Activated naive CD4-positive, alpha-beta T cell treated with anti-CD3 and anti-CD28 coated beads, Interleukin-2, amount 10 ng/mL, durations not matched to agents 7 days and 5 days (primary cell): Measurements from ENCODE around the gene NOX4.

Experiments used
- CTCF ChIA-PET: fragments of 350-600 bp; sonication (Branson Sonifier 250); formaldehyde crosslinking; loops from one replicate; lab custom pipeline; 2021; ENCODE audit warnings: antibody characterized with exemption; lab: Charles Lee
- DNase-seq: peaks from one replicate; pipeline ENCODE4 v3.0.0-alpha.2; 2020
- H3K27ac Mint-ChIP-seq: one replicate; pipeline ENCODE4 v1.8.0; 2021; ENCODE audit warnings: mild to moderate bottlenecking, moderate library complexity, mixed read lengths
- H3K27me3 Mint-ChIP-seq: one replicate; pipeline ENCODE4 v1.8.0; 2021; ENCODE audit warnings: mild to moderate bottlenecking, mixed read lengths
- H3K36me3 Mint-ChIP-seq: one replicate; pipeline ENCODE4 v1.8.0; 2021; ENCODE audit warnings: mixed read lengths
- H3K4me1 Mint-ChIP-seq: one replicate; pipeline ENCODE4 v1.8.0; 2021; ENCODE audit warnings: mixed read lengths
- H3K4me3 Mint-ChIP-seq: one replicate; pipeline ENCODE4 v1.8.0; 2021; ENCODE audit warnings: mild to moderate bottlenecking, moderate library complexity, mixed read lengths
- H3K9me3 Mint-ChIP-seq: one replicate; pipeline ENCODE4 v1.8.0; 2021; ENCODE audit warnings: mixed read lengths

NOX4 gene

DNA sequence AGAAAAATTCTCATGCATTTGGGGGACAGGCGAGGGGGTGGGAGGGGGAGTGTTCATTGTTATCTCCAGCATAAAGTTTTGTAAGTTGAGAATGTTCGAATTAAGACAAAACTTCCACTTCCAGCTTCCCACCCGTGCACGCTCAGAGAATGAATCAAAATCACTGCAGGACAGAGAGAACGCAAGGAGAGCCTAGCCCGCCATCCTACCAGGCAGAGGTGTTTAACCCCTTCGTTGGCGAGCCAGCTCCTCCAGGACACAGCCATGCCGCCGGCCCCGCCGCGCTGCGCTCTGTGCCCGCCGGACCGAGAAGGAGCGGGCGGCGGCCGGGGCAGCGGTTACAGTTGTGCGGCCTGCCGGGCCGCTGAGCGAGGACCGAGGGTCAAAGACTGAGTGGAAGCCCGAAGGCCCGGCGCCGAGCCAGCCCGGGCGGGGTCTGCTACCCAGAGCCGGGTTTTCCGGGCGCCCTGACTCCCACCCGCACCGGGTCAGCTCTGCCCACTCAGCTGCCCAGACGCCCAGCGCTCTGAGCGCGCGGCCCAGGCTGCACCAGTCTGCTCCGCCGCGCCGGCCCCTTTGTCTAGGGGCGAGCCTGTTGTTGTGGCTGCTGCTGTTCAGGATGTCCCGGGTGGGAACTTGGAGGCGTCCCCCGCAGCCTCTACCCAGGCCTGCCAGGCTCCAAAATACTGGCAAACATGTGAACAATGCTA lies at the start of gene NOX4:
Gene NOX4, minus strand, starts transcription at position 395 of the 710 bp plus-strand sequence. Its CDS starts 129 bp downstream, at position 266.
- DNase-seq: no peak
- no peak within 1 kb of the TSS for H3K4me3 Mint-ChIP-seq
- H3K4me1 Mint-ChIP-seq: no peaks in the 10 kb centered on the region
- H3K27me3 Mint-ChIP-seq: peaks cover 29% of the 10 kb centered on the region
- no peaks in the 10 kb centered on the region for H3K36me3 Mint-ChIP-seq
- no peak within 1 kb of the TSS for H3K27ac Mint-ChIP-seq
- CTCF ChIA-PET: no interaction called here
- H3K9me3 Mint-ChIP-seq: no peaks in the 10 kb centered on the region

DNA sequence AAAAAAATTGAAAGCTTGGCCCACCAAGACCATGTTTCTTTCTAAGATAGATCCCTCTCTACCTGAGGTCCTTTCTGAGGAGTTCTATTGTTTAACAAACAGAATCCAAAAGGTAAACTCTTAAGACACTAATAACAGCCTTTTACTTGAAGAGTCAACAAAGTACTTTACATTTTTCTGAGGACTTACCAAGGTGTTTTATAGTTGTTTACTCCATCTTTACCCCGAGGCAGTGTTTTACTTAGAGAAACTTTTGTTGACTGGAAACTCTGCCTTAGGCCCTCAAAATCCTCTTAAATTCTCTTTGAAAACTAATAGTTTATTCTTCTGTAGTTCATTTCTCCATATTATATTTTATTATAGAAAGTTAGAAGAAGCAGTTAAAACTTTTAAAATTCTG lies 49.7 kb upstream of the NOX4 start:
- Mint-ChIP-seq H3K27me3 (no peaks in the 10 kb centered on the region), H3K27ac (no peak overlapping the region), H3K36me3 (no peaks in the 10 kb centered on the region), H3K9me3 (no peaks in the 10 kb centered on the region), H3K4me3 (no peak overlapping the region), H3K4me1 (no peaks in the 10 kb centered on the region)
- CTCF ChIA-PET: no interaction called here
- DNase-seq: no peak

DNA sequence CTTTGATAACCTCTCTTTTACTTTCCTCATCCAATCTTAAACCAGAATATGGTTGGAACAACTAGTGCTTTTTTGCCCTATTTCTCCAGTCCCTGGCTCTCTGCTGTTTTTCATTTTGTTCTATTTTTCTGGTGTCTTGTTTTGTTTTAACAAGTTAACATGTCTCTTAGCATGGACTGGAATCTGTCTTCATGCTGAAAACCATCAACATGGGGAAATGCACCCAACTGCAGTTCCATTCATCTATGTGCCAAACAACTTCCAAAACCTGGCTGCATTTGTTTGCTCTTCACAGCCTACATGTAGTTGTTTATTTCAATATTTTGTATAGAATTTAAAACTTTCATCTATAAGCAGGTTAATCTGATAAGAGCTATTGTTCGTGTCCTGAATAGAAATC lies 46.8 kb upstream of the NOX4 start:
- CTCF ChIA-PET: no interaction called here
- H3K9me3 Mint-ChIP-seq: no peaks in the 10 kb centered on the region
- no peaks in the 10 kb centered on the region for H3K36me3 Mint-ChIP-seq
- no peaks in the 10 kb centered on the region for H3K27me3 Mint-ChIP-seq
- H3K4me3 Mint-ChIP-seq: no peak overlapping the region
- no peak for DNase-seq
- no peaks in the 10 kb centered on the region for H3K4me1 Mint-ChIP-seq
- H3K27ac Mint-ChIP-seq: no peak overlapping the region

DNA sequence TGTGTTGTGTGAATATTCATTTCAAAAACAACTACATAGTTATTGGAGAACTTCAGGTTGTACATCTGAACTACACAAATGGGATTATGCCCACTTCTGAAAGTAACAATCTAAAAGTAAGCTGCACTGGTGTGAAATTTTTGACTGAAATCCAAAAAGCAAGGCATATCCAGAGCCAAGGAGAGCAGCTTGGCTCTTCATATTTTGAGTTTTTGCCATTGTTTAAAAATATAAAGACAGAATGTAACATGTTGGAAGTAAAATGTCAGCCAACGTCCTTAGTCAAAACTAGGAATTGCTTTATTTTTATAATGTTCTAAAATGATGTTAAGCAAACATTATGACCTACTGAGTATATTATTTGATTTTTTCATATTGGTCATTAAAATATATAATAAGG lies 45.8 kb upstream of the NOX4 start:
- H3K9me3 Mint-ChIP-seq: no peaks in the 10 kb centered on the region
- no peak overlapping the region for H3K27ac Mint-ChIP-seq
- H3K36me3 Mint-ChIP-seq: no peaks in the 10 kb centered on the region
- DNase-seq: no peak
- no peaks in the 10 kb centered on the region for H3K27me3 Mint-ChIP-seq
- H3K4me1 Mint-ChIP-seq: no peaks in the 10 kb centered on the region
- no peak overlapping the region for H3K4me3 Mint-ChIP-seq
- CTCF ChIA-PET: no interaction called here

DNA sequence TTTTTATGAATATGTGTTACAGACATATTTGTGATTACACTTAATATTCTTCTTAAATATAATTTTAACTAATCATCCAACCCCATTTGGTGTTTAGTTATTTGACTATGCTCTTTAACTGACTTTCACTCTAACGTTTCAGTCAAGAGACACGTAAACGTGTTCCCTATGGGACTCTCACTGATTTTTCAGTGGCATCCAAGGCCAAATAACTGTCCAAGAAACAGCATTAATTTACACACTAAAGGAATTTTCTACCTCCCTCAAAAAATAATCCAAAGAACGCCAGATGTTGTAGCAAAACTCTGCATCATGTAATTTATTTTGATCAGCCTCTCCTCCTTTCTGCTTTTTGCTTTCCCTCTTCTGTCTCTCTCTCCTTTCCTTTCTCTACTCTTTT lies 44.0 kb upstream of the NOX4 start:
- H3K36me3 Mint-ChIP-seq: no peaks in the 10 kb centered on the region
- no peak for DNase-seq
- no peaks in the 10 kb centered on the region for H3K27me3 Mint-ChIP-seq
- H3K27ac Mint-ChIP-seq: no peak overlapping the region
- no peaks in the 10 kb centered on the region for H3K9me3 Mint-ChIP-seq
- CTCF ChIA-PET: no interaction called here
- no peaks in the 10 kb centered on the region for H3K4me1 Mint-ChIP-seq
- H3K4me3 Mint-ChIP-seq: no peak overlapping the region

DNA sequence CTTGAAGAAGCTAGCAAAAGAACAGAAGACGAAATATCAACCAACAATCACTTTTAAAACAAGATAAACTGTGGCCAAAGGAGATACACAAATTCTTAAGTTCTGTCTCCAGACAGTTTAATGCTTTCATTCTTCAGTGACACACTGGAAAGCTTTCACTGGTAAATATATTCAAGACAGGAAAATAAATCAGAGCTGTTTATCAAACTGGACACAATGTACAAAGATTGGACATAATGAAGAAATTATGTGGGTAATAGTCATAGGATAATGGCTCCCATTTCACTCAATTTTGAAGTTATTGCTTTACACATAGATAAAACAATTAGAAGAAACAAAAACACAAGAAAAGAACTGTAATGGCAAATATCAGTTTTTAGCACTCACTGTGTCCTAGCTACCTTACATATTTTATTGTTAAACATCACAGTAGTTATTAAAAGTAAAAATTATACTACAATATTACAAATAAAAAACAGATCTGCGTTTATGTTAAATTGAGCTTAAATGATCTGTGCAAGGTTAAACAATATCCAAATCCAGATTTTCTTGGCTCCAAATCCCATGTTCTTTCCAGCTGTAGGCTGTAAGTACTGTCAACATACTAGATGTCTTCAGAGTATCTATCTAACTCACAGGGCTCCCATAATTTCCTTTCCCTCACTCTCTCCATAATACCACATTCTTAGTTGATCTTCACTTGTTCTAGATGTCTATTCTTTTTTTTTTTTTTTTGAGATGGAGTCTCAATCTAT lies 38.6 kb upstream of the NOX4 start:
- CTCF ChIA-PET: interaction anchor here (0.6 kb wide), 1 partner anchor 764 kb away, joined by 3 read pairs; no protein-coding TSS in a partner anchor
- DNase-seq: no peak
- no peak overlapping the region for H3K27ac Mint-ChIP-seq
- H3K36me3 Mint-ChIP-seq: no peaks in the 10 kb centered on the region
- H3K4me3 Mint-ChIP-seq: no peak overlapping the region
- H3K4me1 Mint-ChIP-seq: no peaks in the 10 kb centered on the region
- H3K9me3 Mint-ChIP-seq: no peaks in the 10 kb centered on the region
- no peaks in the 10 kb centered on the region for H3K27me3 Mint-ChIP-seq

DNA sequence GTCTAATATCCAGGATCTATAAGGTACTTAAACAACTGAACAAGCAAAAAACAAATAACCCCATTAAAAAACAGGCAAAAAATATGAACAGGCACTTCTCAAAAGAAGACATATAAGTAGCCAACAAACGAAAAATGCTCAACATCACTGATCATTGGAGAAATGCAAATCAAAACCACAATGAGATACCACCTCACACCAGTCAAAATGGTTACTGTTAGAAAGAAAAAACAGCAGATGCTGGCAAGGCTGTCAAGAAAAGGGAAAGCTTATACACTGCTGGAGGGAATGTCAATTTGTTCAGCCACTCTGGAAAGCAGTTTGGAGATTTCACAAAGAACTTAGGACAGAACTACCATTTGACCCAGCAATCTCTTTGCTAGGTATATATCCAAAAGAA lies 30.6 kb upstream of the NOX4 start:
- Mint-ChIP-seq H3K9me3 (no peaks in the 10 kb centered on the region), H3K4me1 (no peaks in the 10 kb centered on the region), H3K36me3 (no peaks in the 10 kb centered on the region), H3K27ac (no peak overlapping the region), H3K4me3 (no peak overlapping the region), H3K27me3 (no peaks in the 10 kb centered on the region)
- no peak for DNase-seq
- CTCF ChIA-PET: no interaction called here

DNA sequence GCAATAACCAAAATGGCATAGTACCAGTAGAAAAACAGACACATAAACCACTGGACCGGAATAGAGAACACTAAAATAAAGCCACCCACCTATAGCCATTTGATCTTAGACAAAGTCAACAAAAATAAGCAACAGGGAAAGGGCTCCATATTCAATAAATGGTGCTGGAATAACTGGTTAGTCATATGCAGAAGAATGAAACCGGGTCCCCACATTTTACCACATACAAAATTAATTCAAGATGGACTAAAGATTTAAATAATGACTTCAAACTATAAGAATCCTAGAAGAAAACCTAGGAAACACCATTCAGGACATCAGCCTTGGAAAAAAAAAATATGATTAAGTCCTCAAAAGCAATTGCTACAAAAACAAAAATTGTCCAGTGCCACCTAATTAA lies 30.1 kb upstream of the NOX4 start:
- no peaks in the 10 kb centered on the region for H3K36me3 Mint-ChIP-seq
- no peaks in the 10 kb centered on the region for H3K27me3 Mint-ChIP-seq
- no peak overlapping the region for H3K27ac Mint-ChIP-seq
- no peak for DNase-seq
- CTCF ChIA-PET: no interaction called here
- no peaks in the 10 kb centered on the region for H3K9me3 Mint-ChIP-seq
- H3K4me1 Mint-ChIP-seq: no peaks in the 10 kb centered on the region
- no peak overlapping the region for H3K4me3 Mint-ChIP-seq

DNA sequence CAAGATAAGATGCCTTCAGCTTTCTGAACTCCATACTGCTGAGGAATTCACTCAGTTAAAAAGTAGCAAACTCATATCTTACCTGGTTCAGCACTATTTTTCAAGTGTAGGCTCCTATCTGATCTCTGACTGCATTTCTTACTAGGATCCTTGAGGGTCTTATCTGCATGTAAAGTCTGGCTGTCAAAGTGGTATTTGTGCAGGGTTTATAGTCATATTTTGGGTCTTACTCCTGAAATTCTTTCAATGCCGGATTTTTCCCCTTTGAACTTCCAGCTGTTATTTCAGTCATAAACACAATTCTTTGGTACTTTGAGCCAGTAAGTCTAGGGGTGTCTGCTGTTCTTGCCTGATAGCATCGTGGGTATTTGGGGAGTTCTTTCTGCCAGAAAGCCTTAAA lies 25.3 kb upstream of the NOX4 start:
- Mint-ChIP-seq H3K36me3 (no peaks in the 10 kb centered on the region), H3K4me1 (no peaks in the 10 kb centered on the region), H3K27ac (no peak overlapping the region), H3K27me3 (no peaks in the 10 kb centered on the region), H3K4me3 (no peak overlapping the region), H3K9me3 (no peaks in the 10 kb centered on the region)
- CTCF ChIA-PET: no interaction called here
- DNase-seq: no peak

DNA sequence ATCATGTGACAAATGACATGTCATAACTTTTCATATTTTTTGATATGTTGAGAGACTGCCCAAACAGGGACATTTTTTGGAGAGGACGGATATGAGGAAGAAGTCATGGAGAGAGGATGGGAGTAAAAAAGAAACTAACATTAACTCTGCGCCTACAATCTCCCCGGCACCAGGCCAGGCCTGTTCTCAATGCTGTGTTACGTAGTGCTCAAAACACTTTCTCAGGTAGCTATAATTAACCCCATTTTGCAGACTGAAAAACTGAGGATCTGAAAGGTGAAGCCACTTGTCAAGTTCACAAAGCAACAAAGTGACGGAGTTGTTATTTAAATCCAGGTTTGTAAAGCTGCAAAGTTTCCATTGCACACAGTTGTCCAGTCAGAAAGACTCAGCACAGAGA lies 17.4 kb upstream of the NOX4 start:
- Mint-ChIP-seq H3K36me3 (no peaks in the 10 kb centered on the region), H3K27ac (no peak overlapping the region), H3K4me3 (no peak overlapping the region), H3K4me1 (no peaks in the 10 kb centered on the region), H3K9me3 (no peaks in the 10 kb centered on the region), H3K27me3 (no peaks in the 10 kb centered on the region)
- DNase-seq: no peak
- CTCF ChIA-PET: no interaction called here

DNA sequence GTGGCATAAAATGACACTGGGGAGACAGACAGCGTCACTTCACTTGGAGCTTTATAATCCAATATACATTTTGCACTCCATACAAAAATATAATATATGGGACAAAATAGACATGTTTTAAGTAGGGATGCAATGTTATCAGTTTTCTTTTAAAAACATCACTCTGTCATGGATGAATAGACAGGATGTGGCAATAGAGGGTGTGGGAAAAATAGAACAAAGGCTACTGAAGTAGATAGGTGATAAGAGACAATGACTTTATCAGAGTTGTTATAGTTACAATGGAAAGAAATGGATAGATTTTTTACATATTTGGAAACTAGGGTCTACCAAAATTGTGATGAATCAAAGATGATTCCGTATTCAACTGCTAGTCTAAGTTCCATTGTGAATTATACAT lies 13.1 kb upstream of the NOX4 start:
- H3K9me3 Mint-ChIP-seq: no peaks in the 10 kb centered on the region
- no peak overlapping the region for H3K4me3 Mint-ChIP-seq
- no peaks in the 10 kb centered on the region for H3K4me1 Mint-ChIP-seq
- no peaks in the 10 kb centered on the region for H3K36me3 Mint-ChIP-seq
- DNase-seq: no peak
- no peak overlapping the region for H3K27ac Mint-ChIP-seq
- H3K27me3 Mint-ChIP-seq: no peaks in the 10 kb centered on the region
- CTCF ChIA-PET: no interaction called here

DNA sequence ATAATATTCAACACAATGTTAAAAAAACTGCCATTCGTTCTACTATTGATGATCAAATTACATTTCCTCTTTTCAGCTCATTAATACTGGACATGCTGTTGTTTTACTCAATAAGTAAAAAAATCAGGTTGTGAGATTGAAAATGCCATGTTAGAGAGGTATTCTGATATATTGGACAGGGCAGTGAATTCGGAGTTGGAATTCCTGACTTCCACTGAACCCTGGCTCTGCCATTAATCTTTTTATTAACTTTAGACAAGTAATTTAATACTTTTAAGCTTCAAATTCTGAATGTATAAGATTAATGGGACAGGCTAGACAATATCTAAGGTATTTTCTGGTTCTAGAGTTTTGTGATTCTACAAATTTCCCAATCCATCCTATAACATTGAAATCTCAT lies 12.2 kb upstream of the NOX4 start:
- Mint-ChIP-seq H3K9me3 (no peaks in the 10 kb centered on the region), H3K27me3 (no peaks in the 10 kb centered on the region), H3K4me1 (no peaks in the 10 kb centered on the region), H3K36me3 (no peaks in the 10 kb centered on the region), H3K27ac (no peak overlapping the region), H3K4me3 (no peak overlapping the region)
- no peak for DNase-seq
- CTCF ChIA-PET: no interaction called here

DNA sequence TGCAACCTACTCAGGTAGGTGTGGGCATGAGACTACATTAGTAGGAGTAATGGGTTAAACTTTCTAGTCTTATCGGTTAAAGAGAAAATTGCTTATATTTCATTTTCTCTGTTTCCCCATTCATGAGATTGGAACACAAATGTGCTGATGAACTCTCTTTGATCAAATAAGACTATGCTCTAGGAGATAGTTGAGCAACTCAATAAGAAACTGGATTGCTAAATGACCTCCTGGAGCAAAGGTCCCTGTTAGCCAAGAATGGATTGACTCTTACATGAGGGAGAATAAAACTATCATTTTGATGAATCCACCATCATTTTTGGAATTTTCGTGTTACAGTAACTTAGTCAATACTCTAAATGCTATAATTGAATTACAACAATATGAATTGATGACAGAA lies 11.1 kb upstream of the NOX4 start:
- H3K27me3 Mint-ChIP-seq: no peaks in the 10 kb centered on the region
- no peaks in the 10 kb centered on the region for H3K9me3 Mint-ChIP-seq
- H3K27ac Mint-ChIP-seq: no peak overlapping the region
- H3K36me3 Mint-ChIP-seq: no peaks in the 10 kb centered on the region
- DNase-seq: no peak
- CTCF ChIA-PET: no interaction called here
- no peaks in the 10 kb centered on the region for H3K4me1 Mint-ChIP-seq
- H3K4me3 Mint-ChIP-seq: no peak overlapping the region

DNA sequence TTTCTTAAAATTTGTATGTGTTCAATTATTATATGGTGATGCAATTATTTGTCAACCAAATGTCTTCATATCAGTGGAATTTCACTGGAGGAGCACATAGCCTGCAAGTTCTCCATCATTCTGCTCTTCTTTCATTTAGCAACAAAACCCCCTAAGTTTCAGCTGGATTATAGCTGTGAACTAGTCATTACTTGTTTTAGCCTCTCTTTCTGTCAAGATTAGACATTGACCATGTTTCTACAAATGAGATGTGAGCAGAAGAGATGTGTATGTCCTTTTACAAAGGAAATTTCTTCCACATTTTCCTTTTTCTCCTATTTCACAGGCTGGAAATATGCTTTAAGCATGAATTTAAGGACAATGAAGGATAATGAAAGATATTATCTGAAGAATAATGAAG lies 9.2 kb upstream of the NOX4 start:
- no peak overlapping the region for H3K27ac Mint-ChIP-seq
- no peak overlapping the region for H3K4me3 Mint-ChIP-seq
- H3K9me3 Mint-ChIP-seq: no peaks in the 10 kb centered on the region
- no peaks in the 10 kb centered on the region for H3K4me1 Mint-ChIP-seq
- no peaks in the 10 kb centered on the region for H3K27me3 Mint-ChIP-seq
- H3K36me3 Mint-ChIP-seq: no peaks in the 10 kb centered on the region
- CTCF ChIA-PET: no interaction called here
- DNase-seq: no peak

DNA sequence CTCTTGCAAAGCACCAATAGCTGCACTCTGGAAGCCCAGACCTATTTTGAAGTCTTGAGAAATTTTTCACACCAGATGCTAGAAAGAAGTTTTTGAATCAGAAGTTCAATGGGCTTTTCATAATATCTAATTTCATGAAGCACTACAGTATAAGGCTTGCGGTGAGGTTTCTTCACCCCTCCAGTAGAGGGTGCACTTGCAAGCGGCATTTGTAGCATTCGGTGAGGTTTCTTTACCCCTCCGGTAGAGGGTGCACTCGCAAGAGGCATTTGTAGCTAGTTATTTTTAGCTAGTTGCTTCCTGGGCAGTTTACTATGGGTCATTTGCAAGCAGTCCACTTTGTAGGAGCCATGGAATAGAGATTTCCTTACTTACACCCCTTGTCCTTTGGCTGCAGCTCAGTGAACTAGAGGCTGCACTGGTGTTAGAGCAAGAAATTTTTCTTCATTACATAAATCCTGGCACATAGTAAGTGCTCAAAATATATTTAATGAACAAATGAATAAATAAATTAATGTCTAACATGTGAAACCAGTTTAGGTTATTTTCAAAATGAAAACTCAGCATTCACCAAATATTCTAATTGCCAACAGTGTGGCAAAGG lies 7.8 kb upstream of the NOX4 start:
- H3K4me1 Mint-ChIP-seq: no peaks in the 10 kb centered on the region
- H3K27me3 Mint-ChIP-seq: no peaks in the 10 kb centered on the region
- no peaks in the 10 kb centered on the region for H3K36me3 Mint-ChIP-seq
- DNase-seq: no peak
- no peaks in the 10 kb centered on the region for H3K9me3 Mint-ChIP-seq
- H3K4me3 Mint-ChIP-seq: no peak overlapping the region
- CTCF ChIA-PET: no interaction called here
- H3K27ac Mint-ChIP-seq: no peak overlapping the region
